Activated CD8-positive, alpha-beta memory T cell treated with anti-CD3 and anti-CD28 coated beads for 36 hours (primary cell): ENCODE results near the gene ADRB2. TPM values are rescaled to one million over a fixed set of nuclear protein-coding genes. Genes with fewer than 3 reads are reported as not detected.

Source experiments
- CTCF ChIA-PET: fragments of 350-600 bp; sonication (Branson Sonifier 250); formaldehyde crosslinking; loops from one replicate; lab custom pipeline; 2021; ENCODE audit warnings: antibody characterized with exemption; lab: Charles Lee
- POLR2A ChIA-PET: fragments of 350-600 bp; sonication (Branson Sonifier 250); formaldehyde crosslinking; loops from one replicate; lab custom pipeline; 2021; ENCODE audit warnings: antibody characterized with exemption; lab: Charles Lee
- total RNA-seq, 2 experiments: library from RNA; stranded (reverse); gene quantifications; one replicate each; pipeline ENCODE4 v1.2.3, GENCODE V29; 2021

Gene ADRB2
- total RNA-seq, 2 experiments from 2014 or later, result 0.57 to 0.65 TPM

DNA sequence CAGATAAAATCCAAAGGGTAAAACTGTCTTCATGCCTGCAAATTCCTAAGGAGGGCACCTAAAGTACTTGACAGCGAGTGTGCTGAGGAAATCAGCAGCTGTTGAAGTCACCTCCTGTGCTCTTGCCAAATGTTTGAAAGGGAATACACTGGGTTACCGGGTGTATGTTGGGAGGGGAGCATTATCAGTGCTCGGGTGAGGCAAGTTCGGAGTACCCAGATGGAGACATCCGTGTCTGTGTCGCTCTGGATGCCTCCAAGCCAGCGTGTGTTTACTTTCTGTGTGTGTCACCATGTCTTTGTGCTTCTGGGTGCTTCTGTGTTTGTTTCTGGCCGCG is 727 bp upstream of the ADRB2 start:
- POLR2A ChIA-PET, result no interaction called here

DNA sequence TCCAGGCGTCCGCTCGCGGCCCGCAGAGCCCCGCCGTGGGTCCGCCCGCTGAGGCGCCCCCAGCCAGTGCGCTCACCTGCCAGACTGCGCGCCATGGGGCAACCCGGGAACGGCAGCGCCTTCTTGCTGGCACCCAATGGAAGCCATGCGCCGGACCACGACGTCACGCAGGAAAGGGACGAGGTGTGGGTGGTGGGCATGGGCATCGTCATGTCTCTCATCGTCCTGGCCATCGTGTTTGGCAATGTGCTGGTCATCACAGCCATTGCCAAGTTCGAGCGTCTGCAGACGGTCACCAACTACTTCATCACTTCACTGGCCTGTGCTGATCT is 294 bp downstream of the ADRB2 start:
- CTCF ChIA-PET, result interaction anchor here (1.0 to 1.3 kb wide), 3 partner anchors 20 to 96 kb away, joined by 3 read pairs; no protein-coding TSS in a partner anchor
- POLR2A ChIA-PET, result no interaction called here

More for the DNA sequence above, 727 bp upstream of the ADRB2 start:
- CTCF ChIA-PET, result interaction anchor here (1.0 to 1.2 kb wide), 3 partner anchors 21 to 29 kb away, joined by 3 read pairs; no protein-coding TSS in a partner anchor

DNA sequence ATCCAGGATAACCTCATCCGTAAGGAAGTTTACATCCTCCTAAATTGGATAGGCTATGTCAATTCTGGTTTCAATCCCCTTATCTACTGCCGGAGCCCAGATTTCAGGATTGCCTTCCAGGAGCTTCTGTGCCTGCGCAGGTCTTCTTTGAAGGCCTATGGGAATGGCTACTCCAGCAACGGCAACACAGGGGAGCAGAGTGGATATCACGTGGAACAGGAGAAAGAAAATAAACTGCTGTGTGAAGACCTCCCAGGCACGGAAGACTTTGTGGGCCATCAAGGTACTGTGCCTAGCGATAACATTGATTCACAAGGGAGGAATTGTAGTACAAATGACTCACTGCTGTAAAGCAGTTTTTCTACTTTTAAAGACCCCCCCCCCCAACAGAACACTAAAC is 1.3 kb downstream of the ADRB2 start:
- POLR2A ChIA-PET, result interaction anchor here (0.6 kb wide), 1 partner anchor 15 kb away, joined by 3 read pairs; no protein-coding TSS in a partner anchor
- CTCF ChIA-PET, result no interaction called here

DNA sequence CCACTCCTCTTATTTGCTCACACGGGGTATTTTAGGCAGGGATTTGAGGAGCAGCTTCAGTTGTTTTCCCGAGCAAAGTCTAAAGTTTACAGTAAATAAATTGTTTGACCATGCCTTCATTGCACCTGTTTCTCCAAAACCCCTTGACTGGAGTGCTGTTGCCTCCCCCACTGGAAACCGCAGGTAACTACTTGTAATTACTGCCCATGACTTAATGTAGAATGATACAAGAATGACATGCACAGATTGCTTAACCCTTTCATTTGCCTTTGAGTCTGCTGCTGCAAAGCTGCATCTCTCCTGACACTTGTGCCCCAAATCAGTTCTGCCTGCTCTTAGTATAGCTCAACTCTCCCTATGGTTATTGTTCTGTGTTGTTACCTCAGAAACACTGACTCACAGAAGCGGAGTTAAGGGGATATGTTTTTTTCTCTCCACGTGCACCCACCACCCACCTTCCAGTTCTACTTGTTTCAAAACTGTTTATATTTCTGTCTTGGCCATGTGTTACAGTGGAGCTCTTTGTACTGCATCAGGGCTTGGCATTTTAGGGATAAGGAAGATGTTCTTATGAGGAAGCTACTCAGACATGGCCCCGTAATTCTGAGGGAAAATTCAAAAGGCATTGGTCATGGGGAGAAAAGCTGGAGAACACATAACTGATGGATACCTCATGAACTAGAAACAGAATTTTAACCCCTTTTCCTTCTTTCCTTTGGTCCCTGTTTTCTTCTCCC is 2.3 kb downstream of the ADRB2 start:
- ChIA-PET POLR2A (interaction anchor here (0.6 kb wide), 1 partner anchor 14 kb away, joined by 3 read pairs; no protein-coding TSS in a partner anchor), CTCF (interaction anchor here (0.8 to 1.2 kb wide), 3 partner anchors 17 to 90 kb away, joined by 3 read pairs; no protein-coding TSS in a partner anchor)

DNA sequence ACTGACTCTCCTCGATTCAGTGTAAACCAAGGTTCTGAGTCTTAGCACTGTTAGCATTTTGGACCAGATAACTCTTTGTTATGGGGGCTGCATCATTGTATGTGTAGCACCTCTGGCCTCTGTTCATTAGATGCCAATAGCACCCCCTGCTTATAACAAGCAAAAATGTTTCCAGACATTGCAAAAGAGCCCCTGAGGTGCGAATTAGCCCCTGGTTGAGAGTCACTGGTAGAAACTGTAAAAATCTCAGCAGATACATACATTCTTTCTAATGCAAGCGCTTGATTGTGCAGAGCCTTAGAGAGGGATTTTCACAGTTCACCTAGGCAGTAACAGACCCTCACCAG is 2.8 kb downstream of the ADRB2 start:
- POLR2A ChIA-PET, result no interaction called here
- CTCF ChIA-PET, result interaction anchor here (1.1 to 1.3 kb wide), 3 partner anchors 16 to 88 kb away, joined by 3 read pairs; no protein-coding TSS in a partner anchor

DNA sequence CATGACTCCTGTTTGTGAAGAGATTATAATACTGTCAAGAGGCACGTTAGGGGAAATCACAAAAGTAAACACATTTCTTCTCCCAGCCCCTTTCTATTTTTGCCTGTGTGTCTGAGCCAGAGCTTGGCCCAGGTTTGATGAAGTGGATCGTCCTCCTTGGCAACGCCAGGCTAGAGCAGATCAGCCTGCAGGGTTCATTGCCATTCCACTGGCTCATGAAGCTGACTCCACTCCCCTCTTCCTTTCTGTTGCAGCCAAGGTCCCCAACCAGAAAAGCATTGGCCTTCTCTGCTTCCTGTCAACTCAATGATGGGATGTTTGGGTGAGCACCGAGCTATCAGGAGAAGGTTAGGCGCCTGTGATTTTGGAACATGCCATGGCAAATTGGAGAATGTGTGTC is 3.3 kb downstream of the ADRB2 start:
- ChIA-PET POLR2A (no interaction called here), CTCF (interaction anchor here (1.3 kb wide), 1 partner anchor 38 kb away, joined by 3 read pairs; no protein-coding TSS in a partner anchor)

DNA sequence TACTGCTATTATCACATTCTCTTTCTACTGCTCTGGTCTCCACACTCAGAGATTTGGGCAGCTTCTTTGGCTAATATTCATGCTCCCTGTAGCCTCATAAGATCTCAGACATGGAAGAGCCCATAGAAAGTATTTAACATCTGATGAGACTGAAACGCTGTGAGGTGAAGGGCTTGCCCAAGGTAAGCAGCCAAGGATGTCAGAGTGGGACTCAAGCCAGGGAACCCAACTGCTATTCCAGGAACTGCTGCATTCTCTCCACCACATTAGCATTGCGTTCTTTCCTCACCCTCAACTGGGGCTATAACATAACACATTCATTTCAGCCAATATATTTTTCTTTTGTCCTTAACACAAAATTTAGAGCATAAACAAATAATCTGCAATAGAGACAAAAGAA is 3.8 kb downstream of the ADRB2 start:
- POLR2A ChIA-PET, result no interaction called here

DNA sequence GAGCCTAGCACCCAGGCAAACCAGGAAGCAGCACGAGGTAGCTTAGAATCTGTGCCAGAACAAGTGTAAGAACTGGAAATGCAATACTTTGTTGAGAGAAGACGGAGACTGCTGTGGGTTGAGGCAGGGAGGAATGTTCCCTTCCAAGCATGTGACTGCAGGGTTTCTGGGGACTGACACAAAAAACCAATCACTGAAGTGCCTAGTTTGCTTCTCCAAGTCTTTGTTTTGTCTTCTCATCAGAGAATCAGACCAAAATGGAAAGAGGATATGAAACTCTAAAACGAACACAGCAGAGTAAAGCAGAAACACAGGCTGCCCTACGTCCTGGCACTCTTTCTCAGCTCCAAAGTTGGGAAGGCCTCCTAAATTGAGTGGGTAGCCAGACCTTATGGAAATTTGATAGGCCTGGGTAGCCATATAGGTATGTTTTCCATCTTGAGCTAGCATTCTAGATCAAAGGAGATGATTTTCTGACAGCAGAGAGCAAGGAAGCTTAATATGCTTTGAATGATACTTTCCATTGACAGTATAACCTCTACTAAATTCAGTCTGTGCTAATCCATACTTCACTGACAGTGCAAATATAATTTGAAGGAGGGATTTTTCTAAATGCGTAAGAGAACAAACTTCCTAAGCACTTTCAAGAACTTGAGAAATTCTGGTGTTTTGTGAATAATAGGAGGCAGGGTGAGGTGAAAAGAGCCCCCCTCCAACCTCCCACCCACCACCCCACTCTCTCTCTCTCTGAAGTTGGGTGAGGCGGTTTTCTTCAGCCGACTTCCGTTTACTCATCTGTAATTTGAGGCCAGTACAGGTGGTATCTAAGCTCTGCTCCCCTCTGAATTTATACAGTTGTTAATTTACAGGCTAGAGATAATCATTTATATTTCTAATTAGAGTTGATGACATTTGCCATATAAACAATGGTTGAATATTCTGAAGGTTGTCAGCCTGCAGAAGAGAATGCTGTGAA is 5.5 kb downstream of the ADRB2 start:
- POLR2A ChIA-PET, result interaction anchor here (1.2 kb wide), 1 partner anchor 13 kb away, joined by 3 read pairs; no protein-coding TSS in a partner anchor
- CTCF ChIA-PET, result interaction anchor here (1.4 to 1.8 kb wide), 2 partner anchors 101 to 125 kb away, joined by 3 to 7 read pairs; no protein-coding TSS in a partner anchor

More for the DNA sequence above, 3.8 kb downstream of the ADRB2 start:
- CTCF ChIA-PET, result interaction anchor here (1.3 to 1.8 kb wide), 3 partner anchors 19 to 127 kb away, joined by 3 to 7 read pairs (median 3); no protein-coding TSS in a partner anchor

DNA sequence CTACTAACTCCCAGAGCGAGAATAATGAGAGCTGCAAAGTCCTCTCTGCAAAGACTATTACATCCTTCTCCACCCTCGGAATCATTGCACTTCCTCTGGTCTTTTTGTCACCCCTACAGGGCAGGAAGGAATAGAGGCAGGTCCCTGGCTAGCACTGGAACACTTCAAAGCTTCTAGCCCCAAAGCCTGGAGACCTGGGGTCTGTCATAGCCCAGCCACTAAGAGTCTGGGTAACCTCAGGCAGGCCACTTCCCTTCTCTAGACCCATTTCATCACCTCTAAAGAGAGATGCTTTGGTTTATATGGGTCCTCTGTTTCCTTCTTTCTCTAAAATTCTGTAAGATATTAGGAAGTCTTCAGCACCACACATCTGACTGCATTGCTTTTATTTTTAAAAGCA is 6.7 kb downstream of the ADRB2 start:
- CTCF ChIA-PET, result interaction anchor here (1.0 kb wide), 1 partner anchor 12 kb away, joined by 4 read pairs; no protein-coding TSS in a partner anchor

DNA sequence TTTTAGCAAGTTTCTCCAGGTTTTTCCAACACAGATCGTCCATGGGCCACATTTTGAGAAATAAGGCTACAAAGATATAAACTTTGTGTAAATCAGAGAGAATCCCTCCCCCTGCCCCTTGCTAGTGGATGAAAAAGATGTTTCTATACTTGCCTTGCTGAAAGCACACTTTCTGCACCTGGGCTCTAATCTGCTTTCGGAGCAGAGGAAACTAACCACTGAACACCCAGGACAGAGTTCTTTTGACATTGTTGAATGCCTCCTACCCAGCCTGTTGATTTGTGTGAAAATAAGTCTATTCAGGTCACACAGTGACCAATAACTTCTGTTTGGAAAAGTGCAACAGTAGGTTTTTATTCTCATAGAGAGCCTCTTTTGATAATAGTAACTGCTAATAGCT is 7.5 kb downstream of the ADRB2 start:
- POLR2A ChIA-PET, result no interaction called here
- CTCF ChIA-PET, result interaction anchor here (1.0 kb wide), 1 partner anchor 124 kb away, joined by 4 read pairs; no protein-coding TSS in a partner anchor

More for the DNA sequence above, 6.7 kb downstream of the ADRB2 start:
- POLR2A ChIA-PET, result no interaction called here

DNA sequence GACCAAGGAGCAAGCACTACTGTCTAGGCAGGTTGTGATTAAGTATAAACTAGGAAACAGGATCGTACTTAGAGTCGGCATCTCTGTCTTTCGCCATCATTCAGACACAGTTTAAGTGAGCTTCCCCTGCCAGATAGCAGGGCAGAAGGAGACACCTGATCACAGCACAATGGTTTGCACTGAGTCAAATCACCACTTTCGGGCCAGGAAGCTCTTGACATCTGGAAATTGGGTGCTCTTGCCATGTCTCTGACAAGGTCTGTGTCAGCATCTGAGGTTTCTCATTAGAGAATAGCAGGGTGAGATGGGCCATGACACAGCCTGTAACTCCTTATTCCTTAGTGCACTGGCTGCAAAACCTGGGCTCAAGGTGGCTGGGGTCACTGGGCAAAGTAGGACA is 8.3 kb downstream of the ADRB2 start:
- ChIA-PET CTCF (interaction anchor here (1.0 kb wide), 1 partner anchor 123 kb away, joined by 4 read pairs; no protein-coding TSS in a partner anchor), POLR2A (no interaction called here)

DNA sequence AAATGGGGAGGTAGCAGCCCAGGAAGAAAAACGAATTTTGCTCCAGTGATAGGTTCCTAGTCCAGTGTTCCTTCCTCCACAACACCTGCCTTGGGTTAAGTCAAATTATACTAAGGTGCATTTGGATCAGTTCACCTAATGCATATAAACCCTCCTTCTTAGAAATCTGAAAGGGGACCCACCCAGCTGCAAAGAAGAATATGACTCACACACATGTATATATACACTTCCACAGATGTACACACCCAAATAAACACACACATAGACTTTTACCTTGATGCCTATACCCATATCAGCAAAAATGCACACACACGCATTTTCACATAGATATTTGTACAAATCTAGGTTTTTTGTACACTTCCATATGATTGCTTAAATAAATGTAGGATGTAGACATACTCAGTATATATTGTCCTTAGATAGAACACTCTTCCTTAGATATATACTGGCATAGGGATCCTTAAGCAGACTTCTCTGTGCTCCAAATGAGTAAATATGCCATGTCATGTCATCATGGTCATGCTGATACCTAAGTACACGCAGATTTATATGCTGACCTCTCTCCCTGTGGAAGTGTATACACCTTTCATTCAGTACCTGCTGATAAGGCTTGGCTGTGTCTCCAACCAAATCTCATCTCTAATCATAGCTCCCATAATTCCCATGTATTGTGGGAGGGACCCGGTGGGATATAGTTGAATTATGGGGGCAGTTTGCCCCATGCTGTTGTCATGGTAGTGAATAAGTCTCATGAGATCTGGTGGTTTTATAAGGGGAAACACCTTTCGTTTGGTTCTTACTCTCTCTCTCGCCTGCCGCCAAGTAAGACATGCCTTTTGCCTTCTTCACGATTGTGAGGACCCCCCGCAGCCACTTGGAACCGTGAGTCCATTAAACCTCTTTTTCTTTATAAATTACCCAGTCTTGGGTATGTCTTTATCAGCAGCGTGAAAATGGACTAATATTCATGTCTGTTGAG is 10.2 kb downstream of the ADRB2 start:
- CTCF ChIA-PET, result no interaction called here
- POLR2A ChIA-PET, result no interaction called here

DNA sequence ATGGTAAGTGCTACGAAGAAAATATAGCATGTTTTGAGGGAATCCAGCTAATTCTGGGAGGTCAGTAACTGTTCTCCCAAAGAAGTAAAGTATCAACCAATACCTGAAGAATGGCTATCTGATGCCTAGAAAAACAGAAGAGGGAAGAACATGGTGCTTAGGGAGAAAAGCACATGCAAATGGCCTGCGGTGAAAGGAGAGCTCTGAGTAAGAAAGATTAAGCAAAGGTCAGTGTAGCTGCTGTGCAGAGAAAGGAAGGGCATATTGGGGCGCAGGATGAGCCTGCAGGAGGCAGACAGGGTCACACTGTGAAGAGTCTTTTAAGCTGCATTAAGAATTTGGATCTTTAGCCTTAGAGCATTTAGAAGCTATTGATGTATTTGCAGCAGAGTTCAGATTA is 11.0 kb downstream of the ADRB2 start:
- ChIA-PET CTCF (interaction anchor here (1.1 kb wide), 1 partner anchor 106 kb away, joined by 3 read pairs; no protein-coding TSS in a partner anchor), POLR2A (no interaction called here)

DNA sequence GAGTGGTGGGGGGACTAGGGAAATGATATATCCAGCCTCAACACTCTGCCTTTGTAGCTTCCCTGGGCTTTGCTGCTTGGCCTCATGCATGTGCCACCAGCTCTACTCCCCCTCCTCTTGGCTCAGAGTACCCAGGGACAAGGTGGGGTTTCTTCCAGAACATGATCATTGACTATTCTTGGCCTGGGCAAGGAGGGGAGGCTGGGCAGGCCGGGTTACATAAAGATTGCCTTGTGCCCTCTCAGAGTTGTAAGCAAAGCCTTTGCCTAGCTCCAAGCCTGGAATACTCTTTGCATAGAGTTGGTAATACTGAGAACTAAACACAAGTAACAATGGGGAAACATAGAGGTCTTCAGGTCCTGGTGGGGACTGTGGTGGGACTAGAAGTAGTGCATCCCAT is 11.9 kb downstream of the ADRB2 start:
- CTCF ChIA-PET, result interaction anchor here (1.1 kb wide), 1 partner anchor 107 kb away, joined by 3 read pairs; no protein-coding TSS in a partner anchor
- POLR2A ChIA-PET, result no interaction called here

DNA sequence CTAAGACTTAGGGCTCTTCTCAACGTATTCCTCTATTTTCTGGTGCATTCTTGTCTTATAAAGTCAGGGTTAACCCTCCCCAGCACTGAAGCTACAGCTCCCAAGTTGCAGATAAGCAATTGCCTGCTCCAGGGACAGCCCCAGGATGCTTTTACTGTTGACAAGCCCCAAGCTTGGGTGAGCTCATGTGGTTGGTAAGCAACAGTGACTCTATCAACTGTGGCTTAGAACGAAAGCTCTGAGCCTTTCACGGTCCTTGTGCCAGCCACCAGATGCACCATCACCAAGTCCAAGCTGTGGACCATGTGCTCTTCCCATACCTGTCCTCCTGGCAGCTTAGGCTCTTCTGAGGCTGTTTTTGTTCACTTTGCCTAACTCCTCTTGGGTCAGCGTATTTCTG is 13.5 kb downstream of the ADRB2 start:
- CTCF ChIA-PET, result interaction anchor here (0.6 kb wide), 1 partner anchor 48 kb away, joined by 3 read pairs; no protein-coding TSS in a partner anchor
- POLR2A ChIA-PET, result interaction anchor here (1.3 kb wide), 1 partner anchor 14 kb away, joined by 3 read pairs; no protein-coding TSS in a partner anchor

DNA sequence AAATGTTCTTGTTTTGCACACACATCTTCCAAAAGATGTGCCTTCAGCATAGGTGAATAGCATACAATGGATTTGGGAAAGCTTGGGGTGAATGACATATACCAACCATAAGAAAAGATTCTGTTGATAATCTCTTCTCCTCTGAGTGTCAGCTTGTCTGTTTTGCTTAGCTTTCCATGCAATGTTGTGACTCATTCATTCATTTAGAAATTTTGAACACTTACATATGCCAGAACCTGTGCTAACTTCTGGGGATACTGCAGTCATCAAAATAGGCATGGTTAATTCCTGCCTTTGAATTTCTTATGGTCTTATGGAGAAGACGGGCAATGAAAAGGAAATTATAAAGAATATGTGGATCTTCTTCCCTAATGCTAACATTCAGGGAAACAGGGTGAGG is 14.1 kb downstream of the ADRB2 start:
- ChIA-PET CTCF (no interaction called here), POLR2A (interaction anchor here (1.3 kb wide), 1 partner anchor 13 kb away, joined by 3 read pairs; no protein-coding TSS in a partner anchor)

DNA sequence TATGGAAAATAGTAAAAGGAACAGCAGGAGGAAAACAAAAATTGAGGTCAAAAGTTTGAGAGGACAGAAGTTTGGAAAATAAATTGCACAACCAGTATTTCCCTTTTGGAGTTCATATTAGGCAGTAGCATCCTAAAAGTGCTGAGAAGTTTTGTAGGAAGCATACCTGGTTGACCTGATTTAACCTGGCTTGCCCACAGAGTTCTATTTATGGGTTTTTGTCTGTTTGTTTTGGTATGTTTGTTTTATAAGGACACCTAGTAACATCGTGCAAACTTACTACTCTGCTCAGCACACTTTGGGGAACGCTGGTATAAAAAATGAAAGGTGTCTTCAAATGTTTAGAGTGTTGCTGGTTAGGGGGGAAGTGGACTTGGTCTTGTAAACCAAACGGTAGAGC is 15.1 kb downstream of the ADRB2 start:
- POLR2A ChIA-PET, result no interaction called here
- CTCF ChIA-PET, result interaction anchor here (1.2 kb wide), 1 partner anchor 358 kb away, joined by 3 read pairs; no protein-coding TSS in a partner anchor

DNA sequence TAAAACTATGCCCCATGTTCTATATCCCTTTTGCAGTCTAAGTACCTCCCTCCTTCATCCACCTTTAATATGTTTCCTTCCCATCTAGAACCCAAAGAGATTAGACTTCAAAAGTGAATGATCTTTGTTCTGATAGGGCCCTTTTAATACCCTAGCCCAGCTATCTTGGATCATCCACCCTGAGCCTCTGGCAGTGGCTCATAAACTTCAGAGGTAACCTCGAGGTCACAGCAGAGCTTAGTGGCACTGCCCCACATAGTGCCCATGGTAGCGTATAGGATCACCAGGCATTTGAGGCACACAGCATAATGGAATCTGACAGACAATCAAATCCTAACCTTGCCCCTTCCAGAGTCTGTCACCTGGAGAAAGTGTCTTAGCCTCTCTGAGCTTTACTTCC is 15.8 kb downstream of the ADRB2 start:
- ChIA-PET POLR2A (no interaction called here), CTCF (interaction anchor here (1.2 kb wide), 1 partner anchor 359 kb away, joined by 3 read pairs; no protein-coding TSS in a partner anchor)
